ENCODE measurements around the gene EFCC1.
A peak's percentile ranks its signal among the peaks of the same experiment; 100 is the strongest.

Gene EFCC1

DNA sequence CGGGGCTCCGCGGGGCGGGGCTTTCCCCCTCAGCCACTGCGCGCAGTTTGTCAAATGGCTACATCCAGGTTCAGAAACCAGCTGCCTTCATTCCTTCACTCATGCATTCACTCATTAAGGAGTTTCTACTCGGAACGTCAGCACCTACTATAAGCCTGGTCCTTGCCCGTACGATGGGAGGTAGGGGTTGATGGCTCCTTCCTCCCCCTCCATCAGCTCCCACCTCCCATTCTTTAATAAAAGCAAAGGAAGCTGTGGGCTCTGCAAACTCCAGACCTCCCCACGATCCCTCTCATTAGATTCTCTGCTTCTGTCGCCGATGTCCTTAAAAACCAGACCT, 7.0 kb upstream of the EFCC1 start:
- in situ Hi-C loops (cut with HindIII; ENCODE audit: low sequenced_read_pairs), result loop anchor here (10.0 kb wide), 1 partner anchor 91 kb away; no protein-coding TSS in a partner anchor
- peak; percentile 6 for DNase-seq (ENCODE audit: low read depth)
- peak overlapping the region; percentile 37 for H3K4me3 ChIP-seq (ENCODE audit: low read depth, low read length)
- TF ChIP-seq, protein P1, sequence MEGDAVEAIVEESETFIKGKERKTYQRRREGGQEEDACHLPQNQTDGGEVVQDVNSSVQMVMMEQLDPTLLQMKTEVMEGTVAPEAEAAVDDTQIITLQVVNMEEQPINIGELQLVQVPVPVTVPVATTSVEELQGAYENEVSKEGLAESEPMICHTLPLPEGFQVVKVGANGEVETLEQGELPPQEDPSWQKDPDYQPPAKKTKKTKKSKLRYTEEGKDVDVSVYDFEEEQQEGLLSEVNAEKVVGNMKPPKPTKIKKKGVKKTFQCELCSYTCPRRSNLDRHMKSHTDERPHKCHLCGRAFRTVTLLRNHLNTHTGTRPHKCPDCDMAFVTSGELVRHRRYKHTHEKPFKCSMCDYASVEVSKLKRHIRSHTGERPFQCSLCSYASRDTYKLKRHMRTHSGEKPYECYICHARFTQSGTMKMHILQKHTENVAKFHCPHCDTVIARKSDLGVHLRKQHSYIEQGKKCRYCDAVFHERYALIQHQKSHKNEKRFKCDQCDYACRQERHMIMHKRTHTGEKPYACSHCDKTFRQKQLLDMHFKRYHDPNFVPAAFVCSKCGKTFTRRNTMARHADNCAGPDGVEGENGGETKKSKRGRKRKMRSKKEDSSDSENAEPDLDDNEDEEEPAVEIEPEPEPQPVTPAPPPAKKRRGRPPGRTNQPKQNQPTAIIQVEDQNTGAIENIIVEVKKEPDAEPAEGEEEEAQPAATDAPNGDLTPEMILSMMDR (IDR thresholded peaks at IDR 0.05; ENCODE audit: low read depth, low read length, missing control alignments), result no peak

DNA sequence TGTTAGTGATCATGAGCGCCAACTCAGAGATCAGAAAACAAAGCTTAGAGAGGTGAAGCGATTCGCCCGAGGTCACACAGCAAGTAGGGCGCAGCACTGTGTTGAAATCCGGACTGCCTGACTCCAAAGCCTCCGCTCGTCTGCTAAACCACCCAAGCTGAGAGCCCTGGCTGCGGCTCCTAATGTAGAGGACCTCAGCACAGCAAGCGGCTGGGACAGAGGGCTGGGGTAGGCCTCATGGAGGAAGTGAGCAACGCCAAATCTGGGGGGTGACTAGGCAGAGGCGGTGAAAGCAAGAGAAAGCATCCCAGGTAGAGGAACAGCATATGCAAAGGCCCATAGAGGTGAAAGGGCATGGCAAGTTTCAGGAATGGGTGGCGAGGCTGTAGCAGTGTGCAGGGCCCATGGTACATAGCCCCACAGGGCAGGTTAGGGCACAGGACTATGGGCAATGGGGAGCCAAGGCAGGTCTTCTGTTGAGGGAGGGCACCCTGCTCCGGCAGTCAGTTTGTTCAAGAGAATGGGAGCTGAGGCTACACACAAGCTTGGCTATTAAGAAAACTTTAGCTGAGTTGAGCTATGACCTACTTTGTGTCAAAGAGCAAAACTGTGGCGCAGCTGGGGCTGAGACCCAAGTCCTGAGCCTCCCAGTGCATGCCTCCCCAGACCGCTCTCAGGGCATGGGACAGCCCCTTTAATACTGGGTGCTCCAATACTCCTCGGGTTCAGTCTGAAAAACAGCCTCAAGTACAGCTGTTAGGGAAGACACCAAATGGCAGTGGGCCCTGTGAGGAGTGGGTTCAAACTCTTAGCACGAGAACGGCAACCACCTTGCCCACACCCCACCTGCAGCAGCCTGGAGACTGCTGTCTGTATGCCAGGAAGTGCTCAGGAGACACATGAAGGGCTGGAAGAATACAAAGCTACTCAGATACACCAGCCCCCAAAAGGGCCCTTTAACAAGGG, 6.2 kb upstream of the EFCC1 start:
- H3K4me3 ChIP-seq (ENCODE audit: low read depth, low read length), result no peak overlapping the region
- no peak for DNase-seq (ENCODE audit: low read depth)
- TF ChIP-seq, protein P1 (IDR thresholded peaks at IDR 0.05; ENCODE audit: low read depth, low read length, missing control alignments), result no peak
- in situ Hi-C loops (cut with HindIII; ENCODE audit: low sequenced_read_pairs), result loop anchor here (5.0 to 10.0 kb wide), 3 partner anchors 67 to 90 kb away; partner anchors contain the start of gene GP9

DNA sequence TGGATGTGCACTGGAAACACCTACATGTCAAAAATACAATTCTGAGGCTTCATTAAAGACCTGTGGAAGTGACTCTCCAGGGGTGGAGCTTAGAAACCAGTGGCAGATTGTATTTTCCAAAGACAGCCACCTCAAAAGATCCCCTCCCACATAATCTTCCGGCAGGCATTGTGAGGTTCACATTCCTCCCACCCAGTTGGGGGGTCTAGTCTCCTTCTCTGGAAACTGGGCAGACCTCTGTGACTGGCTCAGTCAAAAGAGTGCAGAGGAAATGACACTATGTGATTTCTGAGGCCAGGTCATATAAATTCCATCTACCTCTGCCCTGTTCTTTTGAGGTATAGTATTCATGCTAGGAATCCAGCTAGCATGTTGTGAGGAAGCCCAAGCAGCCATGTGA, 5.4 kb upstream of the EFCC1 start:
- no peak for DNase-seq (ENCODE audit: low read depth)
- in situ Hi-C loops (cut with HindIII; ENCODE audit: low sequenced_read_pairs), result loop anchor here (5.0 to 10.0 kb wide), 3 partner anchors 67 to 89 kb away; partner anchors contain the start of gene GP9
- TF ChIP-seq, protein P1 (IDR thresholded peaks at IDR 0.05; ENCODE audit: low read depth, low read length, missing control alignments), result no peak
- H3K4me3 ChIP-seq (ENCODE audit: low read depth, low read length), result no peak overlapping the region

GRCh38 chr3:128996200-128996599, 4.9 kb upstream of the EFCC1 start:
- in situ Hi-C loops (cut with HindIII; ENCODE audit: low sequenced_read_pairs), result loop anchor here (5.0 to 10.0 kb wide), 3 partner anchors 66 to 89 kb away; partner anchors contain the start of gene GP9
- DNase-seq (ENCODE audit: low read depth), result no peak
- TF ChIP-seq, protein P1 (IDR thresholded peaks at IDR 0.05; ENCODE audit: low read depth, low read length, missing control alignments), result no peak
- no peak overlapping the region for H3K4me3 ChIP-seq (ENCODE audit: low read depth, low read length)

DNA sequence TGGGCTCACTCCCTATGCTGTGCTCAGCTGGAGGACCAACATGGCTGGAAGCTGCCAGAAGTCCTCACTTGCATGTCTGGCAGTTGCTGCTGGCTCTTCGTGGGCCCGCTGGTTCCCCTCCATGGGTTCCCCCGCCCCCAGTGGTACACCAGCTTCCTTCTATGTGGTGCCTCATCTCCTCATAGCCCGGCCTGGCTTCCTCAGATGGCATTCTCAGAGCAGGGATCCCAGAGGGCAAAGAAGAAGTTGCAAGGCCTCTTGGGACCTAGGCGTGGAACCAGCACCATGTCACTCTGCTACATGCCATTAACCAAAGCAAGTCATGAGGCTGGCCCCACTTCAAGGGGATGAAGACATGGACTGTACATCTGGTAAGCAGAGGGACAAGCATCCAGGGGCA, 4.4 kb upstream of the EFCC1 start:
- no peak for DNase-seq (ENCODE audit: low read depth)

DNA sequence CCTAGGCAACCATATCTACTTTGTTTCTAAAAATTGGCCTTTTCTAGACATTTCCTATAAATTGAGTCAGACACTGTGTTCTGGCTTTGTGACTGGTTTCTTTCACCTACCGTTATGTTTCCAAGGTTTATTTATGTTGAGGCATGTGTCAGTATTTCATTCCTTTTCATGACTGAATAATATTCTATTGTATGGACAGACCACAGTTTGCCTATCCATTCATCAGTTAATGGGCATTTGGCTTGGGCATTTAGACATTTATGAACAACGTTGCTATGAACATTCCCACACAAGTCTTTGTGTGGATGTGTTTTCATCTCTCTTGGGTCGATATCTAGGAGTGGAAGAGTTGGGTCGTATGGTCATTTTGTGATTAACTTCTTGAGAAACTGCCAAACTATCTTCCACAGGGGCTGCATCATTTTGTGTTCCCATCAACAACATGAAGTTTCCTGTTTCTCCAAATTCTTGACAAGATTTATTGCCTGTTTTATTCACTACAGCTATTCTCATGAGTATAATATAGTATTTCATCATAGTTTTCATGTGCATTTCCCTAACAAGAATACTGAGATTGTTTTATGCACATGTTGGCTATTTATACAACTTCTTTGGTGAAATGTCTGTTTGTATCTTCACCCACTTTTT, 3.5 kb upstream of the EFCC1 start:
- in situ Hi-C loops (cut with HindIII; ENCODE audit: low sequenced_read_pairs), result loop anchor here (5.0 to 10.0 kb wide), 3 partner anchors 65 to 87 kb away; partner anchors contain the start of gene GP9
- H3K4me3 ChIP-seq (ENCODE audit: low read depth, low read length), result no peak overlapping the region
- DNase-seq (ENCODE audit: low read depth), result no peak
- TF ChIP-seq, protein P1 (IDR thresholded peaks at IDR 0.05; ENCODE audit: low read depth, low read length, missing control alignments), result no peak

More for the DNA sequence above, 4.4 kb upstream of the EFCC1 start:
- no peak overlapping the region for H3K4me3 ChIP-seq (ENCODE audit: low read depth, low read length)
- in situ Hi-C loops (cut with HindIII; ENCODE audit: low sequenced_read_pairs), result loop anchor here (5.0 to 10.0 kb wide), 3 partner anchors 66 to 88 kb away; partner anchors contain the start of gene GP9
- TF ChIP-seq, protein P1 (IDR thresholded peaks at IDR 0.05; ENCODE audit: low read depth, low read length, missing control alignments), result no peak

Data from astrocyte of the cerebellum (primary cell).